A549 treated with CORT108297 at 1 μM for 4 hours (cell line): ENCODE measurements around the gene KCTD4. TPM values are rescaled to one million over a fixed set of nuclear protein-coding genes. Genes with fewer than 3 reads are reported as not detected.

ENCODE experiments used
- total RNA-seq: library from RNA; stranded (reverse); fragments of 200-300 nt; extraction: Qiagen RNA extraction; gene quantifications from 5 replicates; pipeline ENCODE4 v1.2.3, GENCODE V29; 2022

KCTD4 gene
- not detected in 5 replicates for total RNA-seq

DNA sequence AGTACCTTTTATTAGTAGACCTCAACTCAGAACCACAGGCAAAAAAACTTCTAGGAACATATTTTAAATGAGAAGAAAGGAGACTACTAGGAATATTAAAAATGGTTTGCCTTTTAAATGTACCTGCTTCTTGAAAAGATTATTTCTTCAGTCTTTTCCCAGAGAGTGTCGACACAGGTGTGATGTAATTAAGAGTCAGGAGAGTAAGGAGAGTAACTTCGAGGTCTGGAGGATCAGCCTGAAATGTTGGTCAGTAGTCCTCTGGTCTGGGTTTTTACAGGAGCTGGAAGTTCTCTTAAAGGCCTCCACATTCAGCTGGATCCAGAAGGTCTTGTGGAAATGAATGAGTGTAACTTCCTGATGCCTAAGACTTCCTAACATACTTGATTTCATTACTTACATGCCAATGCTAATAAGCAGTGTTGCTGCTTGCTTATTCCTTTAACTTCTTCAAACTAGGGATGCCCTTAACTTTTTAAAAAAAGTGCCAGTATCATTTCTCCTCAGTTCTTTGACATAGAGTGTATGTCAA, at the start of gene KCTD4:
TSS of gene KCTD4 (minus strand) at position 345 of the 532 bp plus-strand sequence. CDS start 6,478 bp downstream, outside the sequence.

Other genes with a start within 250 kb of the KCTD4 start
- 5.5 to 7.8 TPM (median 6.0 TPM) in 5 replicates for gene NUFIP1, start 211.6 kb downstream of the KCTD4 start, total RNA-seq
- 8.5 to 14.0 TPM (median 10.0 TPM) in 5 replicates for gene GPALPP1, start 211.5 kb downstream of the KCTD4 start, total RNA-seq
- 18.7 to 26.9 TPM (median 19.3 TPM) in 5 replicates for gene GTF2F2, start 80.5 kb downstream of the KCTD4 start, total RNA-seq
- 1,930 to 2,269 TPM (median 2,235 TPM) in 5 replicates for gene TPT1, start 140.1 kb upstream of the KCTD4 start, total RNA-seq
- gene SLC25A30, start 217.3 kb upstream of the KCTD4 start, total RNA-seq: 7.8 to 9.1 TPM (median 8.2 TPM) in 5 replicates